NCI-H2227 (cell line): Measurements from ENCODE around the gene EPHA6.

Source experiments
- DNase-seq: peaks from one replicate; lab custom pipeline; 2025; ENCODE audit not compliant: unreplicated experiment; lab: John Stamatoyannopoulos, UW

EPHA6 gene

DNA sequence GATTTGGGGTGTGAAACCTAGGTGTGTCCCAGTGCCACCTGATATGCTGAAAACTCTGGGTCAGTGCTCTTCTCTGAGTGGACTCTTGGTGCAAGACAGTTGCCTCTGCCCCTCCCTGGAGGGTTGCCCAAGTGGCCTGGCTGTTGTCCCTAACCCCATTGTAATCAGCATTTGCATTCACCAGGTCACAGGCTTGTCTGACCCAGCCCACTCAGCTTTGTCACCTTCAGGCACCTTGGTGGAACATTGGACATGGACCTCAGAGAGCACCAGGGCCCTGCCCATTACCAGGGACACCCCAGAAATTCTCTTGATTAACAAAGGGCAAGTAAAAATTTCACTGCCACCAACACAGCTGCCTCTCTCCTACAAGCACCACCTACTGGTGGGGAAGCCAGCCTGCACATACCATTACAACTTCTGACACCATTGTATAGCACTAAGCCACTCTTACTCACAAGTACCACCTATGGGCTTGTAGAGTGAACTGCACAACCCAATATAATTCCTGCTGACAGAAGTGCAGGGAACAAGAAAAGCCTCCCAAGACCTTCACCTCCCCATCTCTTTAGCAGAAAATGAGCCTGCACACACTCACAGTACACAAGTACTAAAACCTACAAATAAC, 324.6 kb downstream of the EPHA6 start:
- DNase-seq: no peak

DNA sequence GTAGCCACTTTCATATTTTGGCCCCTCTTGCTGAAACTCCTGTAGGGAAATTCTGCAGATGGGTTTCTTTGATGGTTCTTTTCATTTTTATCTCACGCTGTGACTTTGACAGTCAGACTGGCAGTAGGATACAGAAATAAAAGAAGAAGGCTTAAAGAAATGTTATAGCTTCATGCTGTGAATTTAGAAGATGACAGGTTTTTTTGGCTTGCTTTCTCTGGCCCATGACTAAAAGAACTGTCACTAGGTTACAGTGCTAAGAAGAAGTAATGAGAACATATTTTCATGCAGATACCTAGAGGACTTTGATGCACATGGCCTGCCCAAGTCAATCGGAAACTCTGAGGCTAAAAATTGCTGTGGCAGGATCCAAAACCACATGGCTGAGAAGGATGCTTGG, 334.5 kb downstream of the EPHA6 start:
- DNase-seq: no peak

DNA sequence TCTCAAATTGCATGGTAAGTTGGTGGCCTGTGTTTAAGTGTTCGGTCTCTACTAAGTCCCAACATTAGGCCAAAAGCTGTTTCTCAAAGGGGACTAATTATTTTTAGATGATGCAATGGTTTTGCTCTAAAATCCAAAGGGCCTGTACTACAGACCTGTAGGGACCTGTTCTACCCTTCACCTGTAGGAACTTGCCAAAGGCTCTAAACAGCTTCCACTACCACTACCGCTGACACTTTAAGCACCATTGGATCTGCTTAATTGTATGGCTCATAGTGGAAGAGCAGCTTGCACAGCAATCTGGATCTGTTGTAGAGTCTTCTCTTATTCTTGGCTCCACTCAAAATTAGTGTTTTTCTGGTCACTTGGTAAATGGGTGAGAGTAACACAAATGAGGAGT, 346.8 kb downstream of the EPHA6 start:
- DNase-seq: no peak

DNA sequence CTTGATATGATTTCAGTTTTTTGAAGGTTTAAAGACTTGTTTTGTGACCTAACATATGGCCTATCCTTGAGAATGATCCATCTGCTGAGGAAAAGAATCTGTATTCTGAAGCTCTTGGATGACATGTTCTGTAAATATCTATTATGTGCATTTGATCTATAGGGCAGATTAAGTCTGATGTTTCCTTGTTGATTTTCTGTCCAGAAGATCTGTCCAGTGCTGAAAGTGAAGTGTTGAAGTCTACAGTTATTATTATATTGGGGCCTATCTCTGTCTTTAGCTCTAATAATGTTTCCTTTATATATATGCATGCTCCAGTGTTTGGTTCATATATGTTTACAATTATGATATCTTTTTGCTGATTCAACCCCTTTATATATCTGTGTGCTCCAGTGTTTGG, 362.8 kb downstream of the EPHA6 start:
- no peak for DNase-seq

DNA sequence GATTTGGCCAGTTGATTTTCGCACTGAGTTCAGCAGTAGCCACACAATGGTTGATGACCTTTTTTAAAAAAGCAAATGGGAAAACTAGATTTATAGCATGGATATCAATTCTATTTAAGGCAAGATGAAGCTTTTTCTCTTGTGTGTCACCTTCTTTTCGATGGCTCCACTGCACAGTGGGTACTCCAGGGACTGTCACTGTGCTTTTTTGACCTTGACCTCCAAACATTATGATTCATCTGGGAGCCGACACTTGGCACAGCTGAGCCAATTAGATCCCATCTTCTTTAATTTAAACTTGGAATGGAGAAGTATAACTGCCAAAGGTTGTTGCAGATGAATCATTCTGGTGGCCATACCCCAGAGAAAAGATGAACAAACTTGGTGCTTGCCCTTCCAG, 367.3 kb downstream of the EPHA6 start:
- no peak for DNase-seq

DNA sequence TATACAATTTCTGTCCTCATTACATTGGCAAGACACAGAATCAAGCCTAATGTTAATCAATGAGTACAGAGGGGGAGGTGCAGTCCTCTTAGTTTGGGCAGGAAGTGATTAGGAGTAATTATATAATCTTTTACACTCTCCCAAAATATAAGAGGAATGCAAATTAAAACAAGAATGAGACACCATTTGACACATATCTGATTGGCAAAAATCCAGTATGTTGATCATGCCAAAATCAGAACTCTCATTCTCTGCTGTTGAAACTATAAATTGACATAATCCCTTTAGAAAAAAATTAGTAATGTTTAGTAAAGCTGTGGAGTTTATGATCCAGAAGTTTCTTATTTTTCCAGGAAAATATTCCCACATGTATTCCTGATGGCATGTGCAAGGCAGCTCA, 373.4 kb downstream of the EPHA6 start:
- no peak for DNase-seq

DNA sequence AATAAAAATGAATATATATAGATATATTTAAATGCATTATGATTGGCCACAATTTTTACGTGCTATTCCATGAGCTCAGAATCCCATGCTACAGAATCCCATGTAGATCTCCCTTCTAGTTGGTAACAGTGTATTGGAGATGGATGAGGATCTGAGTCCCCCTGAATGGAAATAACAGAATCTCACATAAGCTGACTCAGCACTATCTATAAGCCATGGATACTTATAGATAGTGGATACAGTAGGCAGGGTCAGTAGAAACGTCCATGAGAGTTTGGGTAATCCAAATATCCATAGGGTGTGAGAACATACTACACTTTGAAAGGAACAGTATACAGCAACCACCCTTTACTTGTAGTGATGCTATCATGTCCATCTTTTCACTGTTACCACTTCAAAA, 375.4 kb downstream of the EPHA6 start:
- DNase-seq: no peak

DNA sequence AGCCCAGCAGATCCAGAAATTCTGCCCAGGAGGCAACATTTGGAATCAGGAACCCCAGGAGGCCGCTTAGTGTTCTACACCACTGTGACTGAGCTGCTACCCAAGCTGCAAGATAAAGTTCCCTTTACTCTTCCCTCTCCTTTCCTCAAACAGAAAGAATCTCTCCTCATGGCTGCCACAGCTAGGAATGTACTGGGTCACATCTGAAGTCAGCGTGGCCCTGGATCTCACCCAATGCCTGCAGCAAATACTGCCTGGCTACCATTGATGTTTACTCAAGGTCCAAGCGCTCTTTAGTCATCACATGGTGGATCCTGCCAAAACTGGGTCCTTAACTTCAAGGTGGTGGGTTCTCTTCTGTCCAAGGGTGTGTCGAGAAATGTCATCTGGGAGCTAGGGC, 382.7 kb downstream of the EPHA6 start:
- DNase-seq: no peak

DNA sequence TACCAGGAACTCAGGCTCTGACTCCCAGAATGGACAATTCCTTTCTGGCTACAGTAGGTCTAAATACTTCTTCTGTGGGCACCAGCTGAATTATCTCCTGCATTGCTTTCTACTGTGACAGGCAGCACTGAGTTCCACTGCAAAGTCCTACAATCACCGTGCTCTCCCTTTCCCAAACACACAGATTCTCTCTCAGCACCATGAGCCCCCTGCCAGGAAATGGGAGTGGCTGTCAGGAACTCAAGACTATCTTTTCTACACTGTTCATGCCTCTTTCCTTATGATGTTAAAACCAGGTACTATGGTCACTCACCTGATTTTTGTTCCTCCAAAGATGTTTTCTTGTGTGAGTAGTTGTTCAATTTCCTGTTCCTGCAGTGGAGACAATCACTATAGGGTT, 383.4 kb downstream of the EPHA6 start:
- DNase-seq: no peak

DNA sequence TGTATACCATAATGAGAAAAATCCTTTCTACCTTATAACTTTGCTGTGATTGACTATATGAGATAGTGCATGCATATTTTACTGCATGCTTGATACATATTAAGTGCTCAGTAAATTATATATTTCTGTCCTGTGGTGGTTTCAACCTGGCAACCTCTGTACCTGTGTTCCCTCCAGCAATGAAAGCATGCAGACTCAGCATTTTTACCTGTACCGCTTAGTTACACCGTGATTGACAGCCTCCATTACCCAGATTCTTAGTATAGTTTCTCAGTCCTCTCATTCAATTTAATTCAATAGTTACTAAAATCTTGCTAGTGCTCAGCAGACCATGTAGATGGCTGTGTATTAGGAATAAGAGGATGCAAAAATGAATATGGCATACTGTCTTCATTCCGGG, 386.0 kb downstream of the EPHA6 start:
- no peak for DNase-seq

DNA sequence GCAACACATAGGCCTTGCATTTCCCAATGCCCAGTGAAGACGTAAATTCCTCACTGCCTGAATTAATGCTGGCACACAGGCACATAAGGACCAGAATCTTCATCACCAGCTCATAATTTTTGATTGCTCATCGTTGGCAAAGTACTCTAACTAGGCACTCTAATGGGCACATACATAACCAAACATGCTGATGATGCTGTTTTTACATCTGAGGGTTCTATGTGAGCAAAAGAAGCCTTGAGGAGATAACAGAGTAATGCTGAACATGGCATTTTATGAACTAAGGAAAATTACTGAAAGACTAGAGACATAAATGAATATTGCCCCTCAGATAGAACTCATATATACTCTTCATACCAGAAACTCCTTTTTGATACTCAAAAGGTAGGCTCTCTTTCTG, 387.4 kb downstream of the EPHA6 start:
- no peak for DNase-seq

DNA sequence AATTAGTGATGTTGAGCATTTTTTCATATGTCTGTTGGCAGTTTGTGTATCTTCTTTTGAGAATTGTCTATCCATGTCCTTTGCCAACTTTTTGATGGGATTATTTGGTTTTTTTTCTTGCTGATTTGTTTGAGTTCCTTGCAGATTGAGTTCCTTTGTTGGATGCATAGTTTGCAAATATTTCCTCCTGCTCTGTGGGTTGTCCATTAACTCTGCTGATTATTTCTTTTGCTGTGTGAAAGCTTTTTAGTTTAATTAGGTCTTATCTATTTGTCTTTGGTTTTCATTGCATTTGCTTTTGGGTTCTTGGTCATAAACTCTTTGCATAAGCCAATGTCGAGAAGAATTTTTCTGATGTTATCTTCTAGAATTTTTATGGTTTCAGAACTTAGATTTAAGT, 414.6 kb downstream of the EPHA6 start:
- no peak for DNase-seq

DNA sequence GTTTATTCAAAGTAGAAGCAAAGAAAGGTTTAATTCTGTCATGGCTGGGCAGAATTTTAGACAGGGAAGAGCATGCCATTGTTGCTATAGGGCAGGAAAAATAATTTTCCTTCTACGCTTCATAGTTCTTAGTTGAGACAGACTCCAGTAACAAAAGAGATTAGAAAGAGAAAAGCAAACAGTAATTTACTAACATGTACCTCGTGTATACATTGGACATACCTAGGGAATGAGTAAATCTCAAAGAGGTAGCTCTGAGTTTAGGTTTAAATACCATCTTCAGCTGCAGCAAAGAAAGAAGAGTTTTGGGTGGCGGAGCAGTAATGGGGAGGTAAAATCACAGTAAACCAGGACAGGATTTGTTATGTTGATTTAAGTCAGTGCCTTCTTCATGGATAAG, 416.1 kb downstream of the EPHA6 start:
- no peak for DNase-seq

DNA sequence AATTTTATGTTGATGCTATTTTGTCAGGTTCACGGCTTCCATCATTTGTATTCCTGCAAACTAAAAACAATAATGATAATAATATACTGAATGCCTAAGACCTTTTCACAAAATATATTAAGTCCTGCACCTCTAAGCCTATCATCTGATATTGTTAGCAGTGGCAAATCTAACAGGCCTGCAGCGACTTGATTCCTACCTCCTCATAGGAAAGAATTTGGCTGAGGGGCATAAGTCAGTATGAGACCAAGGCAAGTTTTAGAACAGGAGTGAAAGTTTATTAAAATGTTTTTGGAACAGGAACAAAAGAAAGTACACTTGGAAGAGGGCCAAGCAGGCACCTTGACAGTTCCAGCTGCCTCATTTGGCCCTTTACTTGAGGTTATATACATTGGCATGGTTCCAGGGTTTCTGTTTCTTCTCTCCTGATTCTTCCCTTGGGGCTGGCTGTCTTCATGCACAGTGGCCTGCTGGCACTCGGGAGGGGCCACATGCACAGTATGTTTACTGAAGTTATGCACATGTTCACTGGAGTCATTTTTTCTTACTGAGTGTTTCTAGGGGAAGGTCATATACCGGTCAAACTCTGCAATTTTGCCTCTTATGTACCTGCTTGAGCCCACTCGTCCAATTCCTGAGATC, 418.1 kb downstream of the EPHA6 start:
- DNase-seq: no peak

DNA sequence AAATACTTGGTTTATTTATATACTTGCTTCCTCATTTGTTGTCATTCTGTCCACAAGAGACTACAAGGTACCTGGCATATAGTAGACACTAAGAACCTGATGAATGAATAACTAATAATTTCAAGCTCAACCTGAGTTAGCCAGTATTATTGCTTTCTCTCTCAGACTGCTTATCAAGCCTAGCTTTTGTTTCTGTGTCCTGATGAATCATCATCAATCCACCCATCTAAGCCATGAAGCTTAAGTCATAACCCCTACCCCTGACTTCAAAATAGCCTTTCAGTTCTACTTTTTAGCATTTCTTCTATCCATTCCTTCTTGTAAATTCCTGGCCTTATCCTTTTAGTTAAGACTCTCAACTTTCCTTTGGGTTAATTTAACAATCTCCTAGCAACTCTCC, 420.8 kb downstream of the EPHA6 start:
- DNase-seq: no peak

DNA sequence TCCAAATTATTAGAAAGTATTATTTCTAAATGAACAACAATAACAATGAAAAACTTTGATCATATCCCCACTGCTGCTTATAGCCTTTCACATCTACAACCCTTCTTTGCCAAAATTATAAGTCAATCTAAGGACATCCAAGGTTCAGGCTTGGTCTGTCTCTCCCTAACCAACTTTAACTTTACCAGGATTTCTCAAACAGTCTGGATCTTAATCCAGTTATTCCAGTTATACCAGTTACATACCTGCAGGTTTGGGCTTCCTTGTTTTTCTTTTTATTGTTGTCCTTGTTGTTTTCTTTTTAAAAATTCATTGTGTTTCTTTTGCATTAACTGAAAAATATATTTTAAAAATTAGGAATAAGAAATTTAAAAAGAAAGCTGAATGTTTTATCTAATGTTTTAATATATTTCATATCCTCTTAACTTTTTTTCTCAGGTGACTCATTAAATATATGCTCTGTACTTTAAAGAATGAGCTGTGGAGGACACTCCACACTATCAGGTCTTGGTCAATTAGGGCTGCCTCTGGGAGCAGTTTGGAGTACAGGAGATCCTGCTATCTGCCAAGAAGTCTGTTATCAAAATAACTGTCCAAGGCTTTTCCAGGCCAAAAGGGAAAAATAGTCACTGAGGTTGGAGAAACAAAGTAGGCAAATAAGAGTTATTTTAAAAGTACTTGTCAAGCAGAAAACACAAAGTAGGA, 421.4 kb downstream of the EPHA6 start:
- no peak for DNase-seq

DNA sequence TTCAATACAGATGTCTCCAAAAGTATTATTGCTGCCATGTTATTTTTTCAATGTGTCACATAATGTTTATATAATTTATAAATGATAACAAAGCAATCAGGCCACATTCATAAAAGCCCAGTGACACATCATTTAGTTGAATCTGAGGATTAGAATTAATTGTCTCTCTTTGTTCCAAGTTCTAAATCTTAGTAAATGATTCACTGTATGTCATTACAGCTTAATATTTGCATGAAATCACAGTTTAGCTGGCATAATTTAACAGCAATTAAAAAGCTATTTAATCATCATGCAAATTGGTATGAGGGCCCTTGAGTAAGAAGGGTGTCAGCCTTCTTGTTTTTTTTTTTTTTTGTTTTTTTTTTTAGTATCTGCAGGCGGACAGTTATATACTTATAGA, 427.0 kb downstream of the EPHA6 start:
- DNase-seq: no peak

DNA sequence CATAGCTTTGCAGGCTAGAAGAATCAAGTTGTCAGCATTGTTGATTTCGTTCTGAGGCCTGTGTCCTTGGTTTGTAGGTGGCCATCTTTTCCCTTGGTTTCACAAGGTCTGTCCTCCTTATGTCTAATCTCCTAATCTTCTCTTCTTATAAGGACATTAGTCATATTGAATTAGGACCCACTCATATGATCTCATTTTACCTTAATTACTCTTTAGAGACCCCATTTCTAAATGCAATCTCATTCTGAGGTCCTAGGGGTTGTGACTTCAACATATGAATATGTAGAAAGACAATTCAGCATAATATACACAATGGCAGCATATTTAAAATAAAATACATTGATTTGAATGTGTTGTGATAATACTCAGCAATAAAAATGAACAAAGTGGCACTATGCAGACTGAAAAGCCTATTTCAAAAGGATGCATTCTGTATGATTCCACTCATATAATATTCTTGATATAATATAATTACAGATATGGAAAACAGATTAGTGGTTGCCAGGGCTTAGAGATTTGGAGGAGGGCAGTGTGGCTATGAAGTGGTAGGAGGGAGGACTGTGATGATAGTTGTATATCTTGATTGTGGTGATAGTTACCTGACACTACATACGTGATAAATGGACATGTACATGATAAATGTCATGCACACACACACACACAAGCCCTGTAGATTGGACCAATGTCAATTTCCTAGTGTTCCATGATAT, 431.0 kb downstream of the EPHA6 start:
- no peak for DNase-seq

DNA sequence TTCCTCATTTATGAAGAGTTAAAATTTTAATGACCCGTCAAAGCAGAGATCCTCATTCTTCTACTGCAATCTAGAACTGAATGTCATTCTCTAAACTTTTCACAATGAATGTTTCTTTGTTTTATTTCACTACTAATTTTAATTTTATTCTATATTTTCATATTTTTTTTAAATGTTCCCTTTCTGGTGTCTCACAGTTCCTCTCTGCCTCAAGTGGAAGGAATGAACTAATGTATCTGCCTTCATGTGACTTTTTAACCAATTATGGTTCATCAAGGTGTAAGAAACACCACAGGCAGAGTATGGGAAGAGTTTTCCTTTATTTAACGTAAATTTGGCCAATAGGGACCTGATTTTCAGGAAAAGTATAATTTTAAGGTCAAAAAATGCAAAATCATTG, 441.7 kb downstream of the EPHA6 start:
- no peak for DNase-seq

DNA sequence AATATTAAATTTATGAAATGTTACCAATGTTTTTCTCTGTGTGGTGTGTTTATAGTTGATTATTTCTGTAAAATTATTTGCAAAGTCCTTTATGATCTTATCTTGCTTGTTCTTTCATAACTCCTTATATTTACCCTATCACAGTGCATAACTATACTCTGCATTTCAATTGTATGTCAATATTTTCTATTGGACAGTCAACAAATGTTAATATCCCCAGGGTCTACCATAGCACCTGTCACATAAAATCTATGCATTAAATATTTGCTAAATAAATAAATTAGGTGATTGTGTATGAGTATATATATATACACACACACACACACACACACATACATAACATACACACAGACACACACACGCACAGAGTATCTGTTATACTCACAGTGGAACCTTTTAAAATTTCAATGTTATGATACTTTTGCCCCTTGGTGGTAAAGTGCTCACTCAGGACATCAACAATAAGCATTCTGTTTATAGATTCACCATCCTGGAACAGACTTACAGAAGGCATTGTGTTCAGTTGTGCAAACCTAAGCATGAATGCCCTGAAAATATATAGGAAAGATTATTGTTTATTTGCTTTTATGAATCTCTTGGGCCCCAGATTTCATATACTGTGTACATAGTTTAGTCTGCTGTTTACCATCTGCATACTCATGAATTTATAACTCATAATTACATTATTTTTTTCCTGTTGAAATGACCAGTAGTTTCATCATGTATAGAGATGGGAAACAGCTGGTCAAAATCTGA, 443.7 kb downstream of the EPHA6 start:
- DNase-seq: no peak

DNA sequence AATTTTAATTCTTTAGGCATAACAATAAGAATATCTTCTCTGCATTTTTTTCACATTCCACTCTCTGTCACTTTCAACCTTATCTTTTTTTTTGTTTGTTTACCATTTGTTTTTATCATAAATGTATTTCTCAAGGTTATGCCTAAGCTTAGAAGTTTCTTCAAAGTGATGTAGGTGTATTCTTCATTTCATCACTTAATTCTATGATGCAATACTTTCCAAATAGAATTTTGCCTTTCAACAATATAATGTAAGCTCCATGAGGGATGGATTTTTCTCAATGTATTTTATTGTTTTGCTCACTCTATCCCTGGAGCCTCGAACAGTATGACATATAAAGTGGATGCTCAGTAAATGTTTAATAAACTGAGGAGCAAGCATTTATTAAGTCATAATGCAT, 444.9 kb downstream of the EPHA6 start:
- no peak for DNase-seq
